Sigmoid colon (tissue), 4 donors: ENCODE measurements around the gene ZBED1.
"Not testable (repeated sequence)": the region's sequence is repeated elsewhere in the genome, so short reads cannot be mapped to it uniquely, and the experiment has no call there.

Experiments
- CTCF ChIP-seq, 4 experiments: fragments of 450-650 bp in 3 of 4; fragments of 200-600 bp in 1 of 4; IDR thresholded peaks; one replicate each; pipeline ENCODE4 v1.5.1; 2016 to 2019; ENCODE audit warnings: antibody characterized with exemption in 4 of 4, mild to moderate bottlenecking in 3 of 4, moderate library complexity in 2 of 4
- EP300 ChIP-seq, 4 donors: sonication (generic); formaldehyde crosslinking; IDR thresholded peaks; one replicate each; pipeline ENCODE4 v1.6.1; 2017; ENCODE audit warnings: antibody characterized with exemption in 4 of 4

DNA sequence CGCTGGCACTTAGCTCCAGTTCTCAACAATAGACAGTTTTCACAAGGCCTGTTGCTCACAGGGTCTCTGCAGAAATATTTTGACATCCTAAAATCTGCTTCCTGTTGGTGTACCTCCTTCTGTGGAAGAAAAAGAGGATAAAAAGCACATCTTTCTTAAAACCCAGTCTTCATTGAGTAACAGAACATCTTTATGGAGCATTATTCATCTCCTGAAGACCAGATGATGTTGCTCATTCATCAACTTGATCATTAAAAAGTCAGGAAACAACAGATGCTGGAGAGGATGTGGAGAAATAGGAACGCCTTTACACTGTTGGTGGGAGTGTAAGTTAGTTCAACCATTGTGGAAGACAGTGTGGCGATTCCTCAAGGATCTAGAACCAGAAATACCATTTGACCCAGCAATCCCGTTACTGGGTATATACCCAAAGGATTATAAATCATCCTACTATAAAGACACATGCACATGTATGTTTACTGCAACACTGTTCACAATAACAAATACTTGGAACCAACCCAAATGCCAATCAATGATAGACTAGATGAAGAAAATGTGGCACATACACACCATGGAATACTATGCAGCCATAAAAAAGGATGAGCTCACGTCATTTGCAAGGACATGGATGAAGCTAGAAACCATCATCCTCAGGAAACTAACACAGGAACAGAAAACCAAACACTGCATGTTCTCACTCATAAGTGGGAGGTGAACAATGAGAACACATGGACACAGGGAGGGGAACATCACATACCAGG is 33.7 kb upstream of the ZBED1 start:
- not testable (repeated sequence) for TF ChIP-seq CTCF, EP300 (IDR thresholded peaks at IDR 0.05)
